ENCODE data around the gene RAB8B. TPM values are rescaled to one million over a fixed set of nuclear protein-coding genes. Genes with fewer than 3 reads are reported as not detected.

RAB8B gene
- total RNA-seq, 1 experiment from 2014 or later: 27.2 TPM

DNA sequence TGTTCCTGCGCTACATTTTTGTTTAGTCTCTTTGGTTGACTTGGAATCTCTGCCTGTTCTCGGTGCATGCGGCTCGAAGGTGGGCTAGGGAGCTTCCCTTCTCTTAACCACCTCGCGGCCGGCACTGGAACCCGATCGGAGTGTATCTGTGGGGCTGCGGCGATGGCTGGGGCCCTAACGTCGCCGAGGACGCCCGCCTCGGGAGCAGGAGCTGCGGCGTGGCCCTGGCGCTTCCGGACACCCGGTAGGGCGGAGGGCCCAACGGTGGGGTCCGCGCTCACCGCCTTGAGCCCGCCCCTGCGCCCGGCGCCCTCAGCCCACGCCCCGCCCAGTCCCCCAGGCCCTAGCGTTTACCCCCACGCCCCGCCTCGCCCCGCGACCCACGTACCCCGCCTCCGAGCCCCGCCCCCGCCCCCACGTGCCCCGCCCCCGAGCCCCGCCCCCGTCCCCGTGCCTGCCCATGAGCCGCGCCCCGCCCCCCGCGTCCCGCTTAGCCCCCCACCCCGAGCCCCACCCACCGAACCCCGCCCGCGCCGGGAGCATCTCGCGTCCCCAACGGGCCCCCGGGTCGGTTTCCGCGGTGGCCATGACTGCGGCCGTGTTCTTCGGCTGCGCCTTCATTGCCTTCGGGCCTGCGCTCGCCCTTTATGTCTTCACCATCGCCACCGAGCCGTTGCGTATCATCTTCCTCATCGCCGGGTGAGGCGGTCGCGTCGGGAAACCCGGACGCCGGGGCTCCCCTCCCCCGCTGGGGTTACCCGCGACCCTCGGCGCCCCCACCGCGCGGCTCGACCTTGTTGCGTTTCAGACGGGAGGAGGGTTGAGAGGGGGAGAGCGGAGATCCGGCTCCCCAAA is 87.9 kb downstream of the RAB8B start, which contains the start of gene APH1B:
TSS of gene APH1B (plus strand) at position 568 of the 855 bp plus-strand sequence. CDS start at position 587, 19 bp downstream.
- Histone ChIP-seq H3K4me3 (ENCODE audit: insufficient read depth, low read depth, low read length) (peak within 1 kb of the TSS; percentile 74), H3K36me3 (replicated peaks; ENCODE audit: control insufficient read depth, insufficient read depth, low read length) (no peaks in the 10 kb centered on the region), H3K27me3 (ENCODE audit: control insufficient read depth, insufficient read depth, low read length) (peaks cover 13% of the 10 kb centered on the region)
- DNase-seq: peak; percentile 92

DNA sequence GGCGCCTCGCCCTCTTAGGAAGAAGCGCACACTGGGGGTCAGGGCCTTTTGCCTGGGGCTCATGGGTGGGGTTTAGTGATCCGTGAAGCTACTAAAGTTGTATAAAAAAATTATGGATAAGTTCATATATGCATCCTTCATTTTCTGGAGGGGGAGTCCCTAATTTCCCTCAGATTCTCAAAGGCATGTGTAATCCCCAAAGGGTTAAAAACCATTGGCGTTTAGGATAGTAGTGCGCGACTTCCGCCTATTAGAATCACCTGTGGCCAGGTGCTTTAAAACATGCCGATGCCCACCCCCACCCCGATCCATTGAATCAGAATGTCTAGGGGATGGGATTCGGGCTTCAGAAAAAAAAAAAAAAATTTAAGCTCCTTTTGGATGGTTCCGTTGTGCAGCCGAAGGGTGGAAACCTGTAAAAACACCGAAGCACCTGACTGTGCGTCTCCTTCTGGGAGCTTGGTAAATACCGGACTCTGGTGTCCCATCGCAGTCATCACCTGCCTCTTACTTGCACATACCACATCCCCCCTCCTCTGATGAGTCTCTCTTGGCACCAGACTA is 88.6 kb downstream of the RAB8B start:
- peak overlapping the region; percentile 74 for H3K4me3 ChIP-seq (ENCODE audit: insufficient read depth, low read depth, low read length)
- H3K36me3 ChIP-seq (replicated peaks; ENCODE audit: control insufficient read depth, insufficient read depth, low read length): no peaks in the 10 kb centered on the region
- peak; percentile 50 for DNase-seq
- H3K27me3 ChIP-seq (ENCODE audit: control insufficient read depth, insufficient read depth, low read length): peaks cover 13% of the 10 kb centered on the region

DNA sequence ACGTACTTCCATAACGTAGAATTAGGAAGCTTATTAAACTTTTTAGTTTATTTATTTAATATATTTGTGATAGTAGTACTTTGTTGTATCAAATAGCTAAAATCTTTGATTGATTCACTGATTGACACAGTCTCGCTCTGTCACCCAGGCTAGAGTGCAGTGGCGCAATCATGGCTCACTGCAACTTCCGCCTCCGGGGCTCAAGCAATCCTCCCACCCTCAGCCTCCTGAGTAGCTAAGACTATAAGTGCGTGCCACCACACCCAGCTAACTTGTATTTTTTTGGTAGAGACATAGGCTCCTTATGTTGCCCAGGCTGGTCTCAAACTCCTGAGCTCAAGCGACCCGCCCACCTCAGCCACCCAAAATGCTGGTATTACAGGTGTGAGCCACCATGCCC is 93.7 kb downstream of the RAB8B start:
- peaks cover 4% of the 10 kb centered on the region for H3K27me3 ChIP-seq (ENCODE audit: control insufficient read depth, insufficient read depth, low read length)
- no peak overlapping the region for H3K4me3 ChIP-seq (ENCODE audit: insufficient read depth, low read depth, low read length)
- DNase-seq: no peak
- H3K36me3 ChIP-seq (replicated peaks; ENCODE audit: control insufficient read depth, insufficient read depth, low read length): no peaks in the 10 kb centered on the region

DNA sequence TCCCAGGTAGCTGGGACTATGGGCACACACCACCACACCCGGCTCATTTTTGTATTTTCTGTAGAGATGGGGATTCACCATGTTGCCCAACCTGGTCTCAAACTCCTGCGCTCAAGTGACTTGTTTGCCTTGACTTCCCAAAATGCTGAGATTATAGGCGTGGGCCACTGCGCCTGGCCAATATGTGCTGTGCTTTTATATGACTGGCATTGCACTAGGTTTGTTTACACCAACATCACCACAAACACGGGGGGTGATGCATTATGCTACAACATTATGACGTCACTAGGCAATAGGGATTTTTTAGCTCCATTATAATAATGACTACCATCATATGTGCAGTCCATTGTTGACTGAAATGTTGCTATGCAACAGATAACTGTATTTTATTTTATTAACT is 94.9 kb downstream of the RAB8B start:
- H3K36me3 ChIP-seq (replicated peaks; ENCODE audit: control insufficient read depth, insufficient read depth, low read length): no peaks in the 10 kb centered on the region
- H3K4me3 ChIP-seq (ENCODE audit: insufficient read depth, low read depth, low read length): no peak overlapping the region
- no peaks in the 10 kb centered on the region for H3K27me3 ChIP-seq (ENCODE audit: control insufficient read depth, insufficient read depth, low read length)
- no peak for DNase-seq

DNA sequence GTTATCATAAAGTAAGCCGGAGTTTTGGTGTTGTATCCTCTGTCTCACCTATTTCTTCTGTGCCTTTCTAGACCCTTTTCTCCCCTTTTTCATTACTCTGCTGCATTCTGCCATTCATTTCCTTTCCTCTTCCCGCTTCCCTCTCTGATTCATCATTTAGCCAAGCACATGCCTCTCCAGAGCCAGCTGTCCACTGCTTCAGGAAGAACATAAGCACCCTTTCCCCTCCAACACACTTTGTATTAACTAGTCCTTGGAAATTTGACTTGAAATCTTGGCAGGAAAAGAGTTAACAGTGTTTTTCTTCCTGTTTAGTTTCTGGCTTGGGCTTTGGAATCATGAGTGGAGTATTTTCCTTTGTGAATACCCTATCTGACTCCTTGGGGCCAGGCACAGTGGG is 97.7 kb downstream of the RAB8B start:
- Histone ChIP-seq H3K4me3 (ENCODE audit: insufficient read depth, low read depth, low read length) (no peak overlapping the region), H3K36me3 (replicated peaks; ENCODE audit: control insufficient read depth, insufficient read depth, low read length) (no peaks in the 10 kb centered on the region), H3K27me3 (ENCODE audit: control insufficient read depth, insufficient read depth, low read length) (no peaks in the 10 kb centered on the region)
- no peak for DNase-seq

DNA sequence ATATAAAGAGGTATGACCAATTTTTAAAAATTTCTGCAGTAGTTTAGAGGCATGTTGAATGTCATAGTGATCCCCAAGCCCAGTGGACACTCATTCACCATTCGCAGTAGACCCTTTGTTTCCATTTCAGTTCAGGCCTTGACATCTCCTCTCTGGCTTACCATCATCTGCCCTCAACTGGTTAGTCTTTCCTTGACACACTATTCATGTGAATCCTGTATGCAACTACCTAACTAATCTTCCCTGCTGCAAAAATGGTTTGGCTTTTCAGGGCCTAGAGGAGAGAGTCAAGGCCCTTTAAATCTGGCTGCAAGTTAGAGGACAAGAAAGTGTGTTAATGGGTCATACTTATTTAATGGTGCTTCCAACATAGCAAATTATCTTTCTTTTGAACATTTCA is 98.9 kb downstream of the RAB8B start:
- Histone ChIP-seq H3K4me3 (ENCODE audit: insufficient read depth, low read depth, low read length) (no peak overlapping the region), H3K36me3 (replicated peaks; ENCODE audit: control insufficient read depth, insufficient read depth, low read length) (no peaks in the 10 kb centered on the region), H3K27me3 (ENCODE audit: control insufficient read depth, insufficient read depth, low read length) (no peaks in the 10 kb centered on the region)
- DNase-seq: no peak

DNA sequence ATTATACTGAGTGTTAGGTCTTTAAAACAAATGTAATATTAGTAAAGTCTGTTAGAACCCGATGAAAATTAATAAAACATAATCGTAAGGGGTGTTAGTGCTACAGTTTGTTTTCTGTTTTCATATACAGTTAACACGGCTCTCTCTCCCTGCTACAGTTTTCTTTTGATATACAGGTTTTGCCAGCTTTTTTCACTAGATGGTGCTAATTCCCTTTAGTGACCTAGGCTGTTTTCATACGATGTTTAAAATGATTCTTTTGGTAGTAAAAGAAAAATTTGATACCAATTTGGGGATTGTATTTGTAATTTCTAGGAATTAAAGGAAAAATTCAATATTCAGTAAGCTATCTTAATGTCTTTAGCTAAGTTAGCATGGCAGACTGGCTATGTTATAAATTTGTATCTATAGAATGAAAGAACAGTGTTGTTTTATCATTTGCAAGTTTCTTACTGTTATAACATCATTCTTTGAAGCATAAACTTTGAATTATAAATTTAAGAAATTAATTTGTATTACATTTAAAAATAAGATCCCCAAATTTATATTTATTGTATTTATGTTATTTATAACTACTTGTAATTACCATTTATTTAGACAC is 99.5 kb downstream of the RAB8B start:
- Histone ChIP-seq H3K4me3 (ENCODE audit: insufficient read depth, low read depth, low read length) (no peak overlapping the region), H3K36me3 (replicated peaks; ENCODE audit: control insufficient read depth, insufficient read depth, low read length) (no peaks in the 10 kb centered on the region), H3K27me3 (ENCODE audit: control insufficient read depth, insufficient read depth, low read length) (no peaks in the 10 kb centered on the region)
- DNase-seq: peak; percentile 65

DNA sequence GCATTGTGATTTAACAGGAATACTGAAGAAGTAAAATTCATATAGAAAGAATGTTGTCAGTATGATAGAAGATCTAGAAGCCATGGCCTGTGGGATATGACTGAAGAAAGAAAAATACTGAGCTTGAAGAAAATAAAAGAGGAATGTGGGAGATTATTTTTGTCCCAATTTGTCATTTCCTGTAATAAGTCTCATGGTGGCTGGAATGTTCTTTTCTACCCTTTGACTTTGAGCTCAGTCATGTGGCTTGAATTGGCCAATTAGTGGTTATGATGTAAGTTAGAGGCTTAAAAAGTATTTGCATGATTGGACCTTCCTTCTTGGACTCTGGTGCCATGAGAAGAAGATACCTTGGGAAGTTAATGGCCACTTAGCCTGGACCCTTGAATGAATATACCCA is 102.1 kb downstream of the RAB8B start:
- Histone ChIP-seq H3K4me3 (ENCODE audit: insufficient read depth, low read depth, low read length) (no peak overlapping the region), H3K36me3 (replicated peaks; ENCODE audit: control insufficient read depth, insufficient read depth, low read length) (no peaks in the 10 kb centered on the region), H3K27me3 (ENCODE audit: control insufficient read depth, insufficient read depth, low read length) (no peaks in the 10 kb centered on the region)
- DNase-seq: no peak

DNA sequence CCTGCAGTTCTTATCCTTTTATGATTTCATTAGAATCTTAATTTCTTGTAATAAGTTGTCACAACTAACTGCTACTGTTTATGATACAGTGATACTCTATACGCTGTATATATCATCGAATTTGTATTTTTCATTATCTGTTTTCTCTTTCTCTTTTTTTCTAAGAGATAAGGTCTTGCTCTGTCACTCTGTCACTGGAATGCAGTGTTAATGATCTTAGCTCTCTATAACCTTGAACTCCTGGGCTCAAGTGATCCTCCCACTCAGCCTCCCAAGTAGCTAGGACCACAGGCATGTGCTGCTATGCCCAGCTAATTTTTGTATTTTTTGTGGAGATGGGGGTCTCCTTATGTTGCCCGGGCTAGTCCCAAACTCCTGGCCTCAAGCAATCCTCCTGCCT is 102.8 kb downstream of the RAB8B start:
- H3K36me3 ChIP-seq (replicated peaks; ENCODE audit: control insufficient read depth, insufficient read depth, low read length): no peaks in the 10 kb centered on the region
- no peak overlapping the region for H3K4me3 ChIP-seq (ENCODE audit: insufficient read depth, low read depth, low read length)
- DNase-seq: no peak
- no peaks in the 10 kb centered on the region for H3K27me3 ChIP-seq (ENCODE audit: control insufficient read depth, insufficient read depth, low read length)

DNA sequence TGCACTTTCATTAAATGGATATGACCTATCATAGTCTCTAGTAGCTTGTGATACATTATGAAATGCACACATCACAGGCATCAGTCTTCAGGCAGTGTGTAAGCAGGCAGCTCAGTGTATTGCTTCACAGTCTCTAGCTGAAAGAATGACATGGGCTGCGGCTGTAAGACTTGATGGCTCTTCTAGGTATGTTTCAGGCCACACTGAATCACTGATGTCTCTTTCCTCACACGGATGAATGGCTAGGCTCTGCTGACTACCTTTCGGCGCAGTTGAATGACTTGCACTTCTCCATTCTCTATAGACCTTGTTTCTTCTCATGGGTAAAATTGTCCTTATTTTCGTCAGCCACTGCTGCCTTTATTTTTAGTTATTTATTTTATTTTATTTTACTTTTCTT is 103.4 kb downstream of the RAB8B start:
- Histone ChIP-seq H3K27me3 (ENCODE audit: control insufficient read depth, insufficient read depth, low read length) (no peaks in the 10 kb centered on the region), H3K4me3 (ENCODE audit: insufficient read depth, low read depth, low read length) (no peak overlapping the region), H3K36me3 (replicated peaks; ENCODE audit: control insufficient read depth, insufficient read depth, low read length) (no peaks in the 10 kb centered on the region)
- no peak for DNase-seq

DNA sequence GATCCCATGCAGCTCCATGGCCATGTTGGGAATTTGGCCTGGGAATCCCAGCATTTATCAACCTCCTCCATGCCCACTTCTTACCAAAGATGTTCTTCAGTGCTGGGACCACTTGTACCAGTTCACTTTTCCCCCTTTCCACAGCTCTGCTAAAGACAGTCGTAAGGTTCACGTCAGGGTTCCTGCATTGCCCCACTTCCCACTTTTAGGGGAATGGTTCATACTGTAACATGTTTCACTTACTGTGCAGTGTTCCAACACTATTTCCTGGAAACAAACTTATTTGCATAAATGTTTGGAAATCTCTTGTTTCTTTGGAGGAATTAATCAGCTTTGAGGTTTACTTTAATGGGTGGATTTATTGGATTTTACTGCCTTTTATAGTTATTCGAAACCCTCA is 105.0 kb downstream of the RAB8B start:
- no peak overlapping the region for H3K4me3 ChIP-seq (ENCODE audit: insufficient read depth, low read depth, low read length)
- H3K36me3 ChIP-seq (replicated peaks; ENCODE audit: control insufficient read depth, insufficient read depth, low read length): no peaks in the 10 kb centered on the region
- no peak for DNase-seq
- no peaks in the 10 kb centered on the region for H3K27me3 ChIP-seq (ENCODE audit: control insufficient read depth, insufficient read depth, low read length)

DNA sequence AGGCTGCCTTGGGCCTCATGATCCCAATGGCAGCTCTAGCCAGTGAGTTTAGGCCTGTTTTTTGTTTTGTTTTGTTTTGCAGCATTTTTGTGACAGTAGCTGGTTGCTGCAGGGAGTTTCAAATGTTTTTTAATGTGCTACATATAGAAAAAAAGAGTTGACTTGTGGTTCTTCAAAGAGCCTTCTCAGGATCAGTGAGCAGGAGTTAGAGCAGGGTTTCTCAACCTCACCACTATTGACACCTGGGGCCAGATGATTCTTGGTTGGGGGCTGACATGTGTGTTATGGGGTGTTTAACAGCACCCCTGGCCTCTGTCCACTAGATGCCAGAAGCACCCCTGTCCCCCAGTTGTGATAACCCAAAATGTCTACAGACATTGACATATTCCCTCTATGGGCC is 105.9 kb downstream of the RAB8B start:
- no peak for DNase-seq
- H3K27me3 ChIP-seq (ENCODE audit: control insufficient read depth, insufficient read depth, low read length): no peaks in the 10 kb centered on the region
- H3K4me3 ChIP-seq (ENCODE audit: insufficient read depth, low read depth, low read length): no peak overlapping the region
- H3K36me3 ChIP-seq (replicated peaks; ENCODE audit: control insufficient read depth, insufficient read depth, low read length): no peaks in the 10 kb centered on the region

DNA sequence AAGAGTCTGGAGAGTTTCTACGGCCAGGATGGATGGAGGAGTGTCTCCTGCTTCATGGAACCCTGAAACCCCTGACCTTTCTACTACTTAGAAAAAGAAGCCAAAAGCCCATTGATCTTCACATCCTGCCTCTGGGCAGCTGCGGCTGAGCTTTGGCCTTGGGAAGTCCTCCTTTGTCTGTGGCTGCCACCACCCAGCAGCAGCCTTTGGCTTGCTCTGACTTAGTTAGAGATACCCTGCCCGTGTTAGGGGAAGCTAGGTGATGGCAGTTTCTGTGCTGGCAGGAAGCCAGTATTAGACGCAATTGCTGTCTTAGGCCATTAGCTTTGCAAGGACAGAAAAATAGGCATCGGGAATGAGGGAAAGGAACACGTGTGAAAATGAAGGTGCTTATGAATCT is 106.8 kb downstream of the RAB8B start:
- H3K27me3 ChIP-seq (ENCODE audit: control insufficient read depth, insufficient read depth, low read length): no peaks in the 10 kb centered on the region
- no peak for DNase-seq
- H3K36me3 ChIP-seq (replicated peaks; ENCODE audit: control insufficient read depth, insufficient read depth, low read length): no peaks in the 10 kb centered on the region
- no peak overlapping the region for H3K4me3 ChIP-seq (ENCODE audit: insufficient read depth, low read depth, low read length)

DNA sequence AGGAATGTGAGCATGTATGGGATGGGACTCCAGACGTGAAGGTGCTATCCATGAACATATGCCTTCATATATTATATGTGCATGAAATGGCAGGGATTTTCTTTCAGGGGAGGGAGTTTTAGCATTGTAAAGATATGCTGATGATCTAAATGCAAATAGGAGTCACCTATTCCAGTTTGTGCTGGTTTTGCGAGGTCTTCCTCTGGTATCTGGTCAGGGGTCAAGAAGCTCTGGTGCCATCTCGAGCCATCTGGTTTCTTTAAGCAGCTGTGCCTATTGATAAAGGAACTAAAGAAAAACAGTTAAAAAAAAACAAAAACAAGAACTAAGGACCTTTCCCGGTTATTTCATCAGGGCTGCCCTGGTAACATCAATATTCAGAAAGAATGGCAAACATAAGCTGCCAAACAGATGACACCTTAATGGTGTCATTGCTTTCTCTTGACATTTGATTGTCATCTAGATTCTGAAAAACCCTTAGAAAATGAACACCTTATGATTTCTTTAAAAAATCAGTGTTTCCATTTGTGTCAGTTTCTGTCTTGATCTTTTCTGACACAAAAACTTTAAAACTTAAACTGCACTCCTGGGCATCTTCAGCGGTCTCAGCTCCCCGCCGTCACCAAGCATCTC is 110.7 kb downstream of the RAB8B start:
- no peaks in the 10 kb centered on the region for H3K36me3 ChIP-seq (replicated peaks; ENCODE audit: control insufficient read depth, insufficient read depth, low read length)
- DNase-seq: no peak
- no peaks in the 10 kb centered on the region for H3K27me3 ChIP-seq (ENCODE audit: control insufficient read depth, insufficient read depth, low read length)
- H3K4me3 ChIP-seq (ENCODE audit: insufficient read depth, low read depth, low read length): no peak overlapping the region

DNA sequence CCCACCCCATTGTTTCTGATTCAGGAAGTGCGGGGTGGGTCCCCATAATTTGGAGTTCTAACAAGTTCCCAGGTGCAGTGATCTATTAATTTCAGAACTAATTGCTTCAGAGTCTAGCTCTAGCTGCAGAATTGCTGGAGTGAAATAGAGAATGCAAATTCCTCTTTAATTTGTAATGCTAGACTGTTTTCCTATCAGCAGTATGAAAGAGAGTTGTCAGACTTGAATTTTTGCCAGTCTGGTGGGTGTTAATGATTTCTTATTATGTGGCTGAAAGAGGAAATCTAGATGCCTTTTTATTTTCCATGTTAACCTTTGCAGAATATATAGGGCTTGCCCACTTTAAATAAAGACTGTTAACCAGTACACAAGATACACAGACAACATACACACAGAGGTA is 111.7 kb downstream of the RAB8B start:
- H3K36me3 ChIP-seq (replicated peaks; ENCODE audit: control insufficient read depth, insufficient read depth, low read length): peaks cover 3% of the 10 kb centered on the region; the same call in 1 of the 2 replicates
- no peaks in the 10 kb centered on the region for H3K27me3 ChIP-seq (ENCODE audit: control insufficient read depth, insufficient read depth, low read length)
- H3K4me3 ChIP-seq (ENCODE audit: insufficient read depth, low read depth, low read length): no peak overlapping the region
- no peak for DNase-seq
